ENCODE measurements around the gene PPP1R13L.
A peak's percentile ranks its signal among the peaks of the same experiment; 100 is the strongest.

The PPP1R13L gene

GRCh38 chr19:45406226-45407090, 1.6 kb upstream of the PPP1R13L start, which contains the start of gene POLR1G:
Gene POLR1G, plus strand, starts transcription at chr19:45406644. Its CDS starts 53 bp downstream, at chr19:45406697.
- peak; percentile 75 for DNase-seq

- peak; percentile 81 for DNase-seq
Measured at GRCh38 chr19:45405435-45406225, 761 bp upstream of the PPP1R13L start.

GRCh38 chr19:45403781-45404556, 900 bp downstream of the PPP1R13L start:
- peak; percentile 40 for DNase-seq

- DNase-seq, result no peak
Measured at GRCh38 chr19:45403272-45403671, 1.6 kb downstream of the PPP1R13L start.

GRCh38 chr19:45402298-45403061, 2.4 kb downstream of the PPP1R13L start:
- peak; percentile 6 for DNase-seq

GRCh38 chr19:45401815-45402214, 3.1 kb downstream of the PPP1R13L start:
- DNase-seq, result no peak

GRCh38 chr19:45400192-45400591, 4.7 kb downstream of the PPP1R13L start:
- DNase-seq, result no peak

- DNase-seq, result no peak
Measured at GRCh38 chr19:45395821-45396617, 8.8 kb downstream of the PPP1R13L start.

- DNase-seq, result no peak
Measured at GRCh38 chr19:45391871-45392665, 12.8 kb downstream of the PPP1R13L start.

- no peak for DNase-seq
Measured at GRCh38 chr19:45391346-45391745, 13.5 kb downstream of the PPP1R13L start.

GRCh38 chr19:45385392-45386221, 19.3 kb downstream of the PPP1R13L start:
- DNase-seq, result no peak

GRCh38 chr19:45382426-45382825, 22.4 kb downstream of the PPP1R13L start:
- no peak for DNase-seq

- DNase-seq, result no peak
Measured at GRCh38 chr19:45380107-45380506, 24.8 kb downstream of the PPP1R13L start.

GRCh38 chr19:45376045-45376724, 28.7 kb downstream of the PPP1R13L start:
- no peak for DNase-seq

- peak; percentile 99 for DNase-seq
Measured at GRCh38 chr19:45370410-45371204, 34.3 kb downstream of the PPP1R13L start, which contains the start of gene ERCC2. Gene ERCC2, minus strand, starts transcription at chr19:45370573. Its CDS starts 33 bp downstream, at chr19:45370540.

GRCh38 chr19:45368737-45369340, 36.0 kb downstream of the PPP1R13L start:
- no peak for DNase-seq

- DNase-seq, result no peak
Measured at GRCh38 chr19:45368127-45368526, 36.7 kb downstream of the PPP1R13L start.
